SK-N-SH (cell line): ENCODE measurements around the gene HOXC10. TPM values are rescaled to one million over a fixed set of nuclear protein-coding genes. Genes with fewer than 3 reads are reported as not detected.

ENCODE experiments used
- CTCF ChIA-PET: fragments of 300-600, 350-600 bp; formaldehyde crosslinking; extraction: SDS; loops from one replicate; lab custom pipeline; 2021; lab: Yijun Ruan, JAX
- POLR2A ChIA-PET: fragments of 350-600 bp; sonication (Branson Sonifier 250); formaldehyde crosslinking; extraction: SDS; loops from one replicate; lab custom pipeline; 2020; ENCODE audit warnings: antibody characterized with exemption, inconsistent platforms; lab: Yijun Ruan, JAX
- DNase-seq: peaks from one replicate; pipeline ENCODE4 v3.0.0; 2012
- H2AFZ ChIP-seq: fragments of 200-600 bp; sonication (generic); 2 replicates; pipeline ENCODE4 v1.8.1; 2016; ENCODE audit warnings: antibody characterized with exemption, mild to moderate bottlenecking, low read depth
- H3F3A ChIP-seq: fragments of 200-600 bp; sonication (generic); replicated peaks from 2 replicates; pipeline ENCODE3; 2016; ENCODE audit warnings: antibody characterized with exemption, mild to moderate bottlenecking; ENCODE audit not compliant: insufficient read depth
- H3K27ac ChIP-seq, 2 experiments: fragments of 200-500 bp in 1 of 2; fragments of 200-600 bp in 1 of 2; sonication (Bioruptor generic) in 1 of 2; sonication (generic), shearing (Covaris generic) in 1 of 2; 2 replicates each; pipeline versions ENCODE4 v1.5.1 to v1.6.1; 2014 to 2016; ENCODE audit warnings: low read depth in 2 of 2, inconsistent platforms in 1 of 2, low read length in 1 of 2, mild to moderate bottlenecking in 1 of 2, mixed read lengths in 1 of 2
- H3K27me3 ChIP-seq: fragments of 200-600 bp; sonication (generic), shearing (Covaris generic); 2 replicates; pipeline ENCODE4 v1.6.1; 2016; ENCODE audit warnings: mixed run types; ENCODE audit not compliant: insufficient read depth
- H3K36me3 ChIP-seq, 2 experiments: fragments of 200-500 bp in 1 of 2; fragments of 200-600 bp in 1 of 2; sonication (Bioruptor generic) in 1 of 2; sonication (generic) in 1 of 2; replicated peaks in 1 of 2; 2 replicates each; pipeline versions ENCODE3 to v1.5.1; 2014 to 2016; ENCODE audit warnings: low read length in 1 of 2, mild to moderate bottlenecking in 1 of 2; ENCODE audit not compliant: insufficient read depth in 2 of 2, control insufficient read depth in 1 of 2
- H3K4me1 ChIP-seq, 2 experiments: fragments of 200-500 bp in 1 of 2; fragments of 200-600 bp in 1 of 2; sonication (Bioruptor generic) in 1 of 2; sonication (generic), shearing (Covaris generic) in 1 of 2; 2 replicates each; pipeline versions ENCODE4 v1.5.1 to v1.6.1; 2014 to 2016; ENCODE audit warnings: low read depth in 1 of 2, low read length in 1 of 2, mixed run types in 1 of 2; ENCODE audit not compliant: insufficient read depth in 2 of 2, control insufficient read depth in 1 of 2
- H3K4me2 ChIP-seq: fragments of 200-600 bp; sonication (generic), shearing (Covaris generic); 2 replicates; pipeline ENCODE4 v1.6.1; 2017; ENCODE audit warnings: mixed run types
- H3K4me3 ChIP-seq, 2 experiments: fragments of 200-500 bp in 1 of 2; fragments of 200-600 bp in 1 of 2; sonication (Bioruptor generic) in 1 of 2; sonication (generic), shearing (Covaris generic) in 1 of 2; 2 replicates each; pipeline versions ENCODE4 v1.5.1 to v1.8.1; 2014 to 2016; ENCODE audit warnings: low read depth in 2 of 2, inconsistent platforms in 1 of 2, low read length in 1 of 2, mild to moderate bottlenecking in 1 of 2, mixed read lengths in 1 of 2, moderate library complexity in 1 of 2
- H3K79me2 ChIP-seq: fragments of 200-600 bp; sonication (generic); 2 replicates; pipeline ENCODE4 v1.8.1; 2017; ENCODE audit warnings: mild to moderate bottlenecking; ENCODE audit not compliant: insufficient read depth
- H3K9ac ChIP-seq: fragments of 200-600 bp; sonication (generic); 2 replicates; pipeline ENCODE4 v1.6.1; 2017; ENCODE audit warnings: mixed run types
- H3K9me2 ChIP-seq: fragments of 200-600 bp; sonication (generic); 2 replicates; pipeline ENCODE4 v1.6.1; 2017; ENCODE audit warnings: mixed run types
- H3K9me3 ChIP-seq: fragments of 200-600 bp; sonication (generic); 2 replicates; pipeline ENCODE4 v1.6.1; 2017; ENCODE audit warnings: mixed run types, mild to moderate bottlenecking, moderate library complexity
- H4K20me1 ChIP-seq: fragments of 200-600 bp; sonication (generic); 2 replicates; pipeline ENCODE4 v1.6.1; 2017; ENCODE audit warnings: mild to moderate bottlenecking, mixed run types; ENCODE audit not compliant: insufficient read depth
- CHD2 ChIP-seq: fragments of 150-350 bp; IDR thresholded peaks from 2 replicates; pipeline ENCODE4 v1.6.1; 2018; ENCODE audit warnings: low read length; ENCODE audit not compliant: partially characterized antibody
- FOSL2 ChIP-seq: IDR thresholded peaks from 2 replicates; pipeline ENCODE4 v1.4.0; 2012; ENCODE audit warnings: low read depth, mild to moderate bottlenecking, moderate library complexity, borderline replicate concordance
- FOXM1 ChIP-seq: IDR thresholded peaks from 2 replicates; pipeline ENCODE4 v1.4.0; 2012; ENCODE audit warnings: low read depth, mild to moderate bottlenecking
- MXI1 ChIP-seq: IDR thresholded peaks from 2 replicates; pipeline ENCODE4 v1.6.1; 2012; ENCODE audit warnings: mild to moderate bottlenecking, low read depth, low read length, improper control_type of control experiment
- NFIC ChIP-seq: IDR thresholded peaks from 2 replicates; pipeline ENCODE4 v1.4.0; 2012; ENCODE audit warnings: borderline replicate concordance
- POLR2AphosphoS5 ChIP-seq: IDR thresholded peaks from 2 replicates; pipeline ENCODE4 v1.6.1; 2012; ENCODE audit warnings: low read depth, low read length
- RAD21 ChIP-seq: IDR thresholded peaks from 2 replicates; pipeline ENCODE4 v1.6.1; 2012; ENCODE audit warnings: mild to moderate bottlenecking, low read length
- RCOR1 ChIP-seq: fragments of 150-350 bp; IDR thresholded peaks from 2 replicates; pipeline ENCODE4 v1.6.1; 2017; ENCODE audit warnings: antibody characterized with exemption, low read length
- SIN3A ChIP-seq: IDR thresholded peaks from 2 replicates; pipeline ENCODE4 v1.6.1; 2012; ENCODE audit warnings: low read depth, mild to moderate bottlenecking, low read length, moderate library complexity, borderline replicate concordance
- SMC3 ChIP-seq: IDR thresholded peaks from 2 replicates; pipeline ENCODE4 v1.6.1; 2012; ENCODE audit warnings: low read depth, low read length, improper control_type of control experiment
- TCF12 ChIP-seq: IDR thresholded peaks from 2 replicates; pipeline ENCODE4 v1.4.0; 2012
- WGBS: methylation state at CpG from one replicate; pipeline ENCODE4 v1.1.6; 2017; ENCODE audit warnings: low lambda C conversion rate; 5-methylcytosine and 5-hydroxymethylcytosine counted together
- polyA plus RNA-seq, 3 experiments: library from polyadenylated mRNA; depleted of rRNA; stranded (reverse); fragments of >200 nt; gene quantifications; 2 replicates each; pipeline ENCODE4 v1.2.3, GENCODE V29; 2012
- TF ChIP-seq, protein P1 (sequence below): fragments of 200-600 bp; sonication (generic); IDR thresholded peaks from 2 replicates; pipeline ENCODE4 v1.6.1; 2017; ENCODE audit warnings: antibody characterized with exemption, mild to moderate bottlenecking, moderate library complexity
- TF ChIP-seq, protein P2 (sequence below): IDR thresholded peaks from 2 replicates; pipeline ENCODE4 v1.6.1; 2012; ENCODE audit warnings: mild to moderate bottlenecking, low read depth, low read length, moderate library complexity

Gene HOXC10
- polyA plus RNA-seq, 1 of the 3 experiments (the other 2 are of a cell fraction): 0.03 TPM

- H3K27me3 ChIP-seq: no peaks in the 10 kb centered on the region
- ChIA-PET POLR2A (no interaction called here), CTCF (interaction anchor here (0.6 to 24.5 kb wide), 40 partner anchors 9 to 408 kb away, joined by 3 to 568 read pairs (median 5); partner anchors contain the start of genes HOXC10, HOXC4, HOXC5 and HOXC6)
- H3K9me3 ChIP-seq: no peaks in the 10 kb centered on the region
- peak overlapping the region; percentile 63 for H3K4me2 ChIP-seq
- peak overlapping the region; percentile 68 for H2AFZ ChIP-seq
- H3K79me2 ChIP-seq: no peaks in the 10 kb centered on the region
- WGBS: 44% methylated on average over 26 of the region's 39 CpGs
- no peak overlapping the region for H3K4me3 ChIP-seq
- DNase-seq: peak; percentile 93
- no peak overlapping the region for H3K27ac ChIP-seq
- peaks cover 0 to 23% of the 10 kb centered on the region in 2 experiments; a peak in 1 of 4 replicates for H3K4me1 ChIP-seq
- no peaks in the 10 kb centered on the region for H3K9me2 ChIP-seq
- no peaks in the 10 kb centered on the region for H3F3A ChIP-seq
- H3K9ac ChIP-seq: no peak overlapping the region
- TF ChIP-seq NFIC (no peak), CHD2 (no peak), FOSL2 (no peak), RCOR1 (0 out of 2 replicates have a peak, but pooled peaks have one; percentile 28), RAD21 (peak; percentile 94), TCF12 (no peak), FOXM1 (no peak), POLR2AphosphoS5 (no peak), SIN3A (no peak), MXI1 (no peak), SMC3 (peak; percentile 97)
- TF ChIP-seq, protein P1, sequence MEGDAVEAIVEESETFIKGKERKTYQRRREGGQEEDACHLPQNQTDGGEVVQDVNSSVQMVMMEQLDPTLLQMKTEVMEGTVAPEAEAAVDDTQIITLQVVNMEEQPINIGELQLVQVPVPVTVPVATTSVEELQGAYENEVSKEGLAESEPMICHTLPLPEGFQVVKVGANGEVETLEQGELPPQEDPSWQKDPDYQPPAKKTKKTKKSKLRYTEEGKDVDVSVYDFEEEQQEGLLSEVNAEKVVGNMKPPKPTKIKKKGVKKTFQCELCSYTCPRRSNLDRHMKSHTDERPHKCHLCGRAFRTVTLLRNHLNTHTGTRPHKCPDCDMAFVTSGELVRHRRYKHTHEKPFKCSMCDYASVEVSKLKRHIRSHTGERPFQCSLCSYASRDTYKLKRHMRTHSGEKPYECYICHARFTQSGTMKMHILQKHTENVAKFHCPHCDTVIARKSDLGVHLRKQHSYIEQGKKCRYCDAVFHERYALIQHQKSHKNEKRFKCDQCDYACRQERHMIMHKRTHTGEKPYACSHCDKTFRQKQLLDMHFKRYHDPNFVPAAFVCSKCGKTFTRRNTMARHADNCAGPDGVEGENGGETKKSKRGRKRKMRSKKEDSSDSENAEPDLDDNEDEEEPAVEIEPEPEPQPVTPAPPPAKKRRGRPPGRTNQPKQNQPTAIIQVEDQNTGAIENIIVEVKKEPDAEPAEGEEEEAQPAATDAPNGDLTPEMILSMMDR: peak; percentile 89
- TF ChIP-seq, protein P2, sequence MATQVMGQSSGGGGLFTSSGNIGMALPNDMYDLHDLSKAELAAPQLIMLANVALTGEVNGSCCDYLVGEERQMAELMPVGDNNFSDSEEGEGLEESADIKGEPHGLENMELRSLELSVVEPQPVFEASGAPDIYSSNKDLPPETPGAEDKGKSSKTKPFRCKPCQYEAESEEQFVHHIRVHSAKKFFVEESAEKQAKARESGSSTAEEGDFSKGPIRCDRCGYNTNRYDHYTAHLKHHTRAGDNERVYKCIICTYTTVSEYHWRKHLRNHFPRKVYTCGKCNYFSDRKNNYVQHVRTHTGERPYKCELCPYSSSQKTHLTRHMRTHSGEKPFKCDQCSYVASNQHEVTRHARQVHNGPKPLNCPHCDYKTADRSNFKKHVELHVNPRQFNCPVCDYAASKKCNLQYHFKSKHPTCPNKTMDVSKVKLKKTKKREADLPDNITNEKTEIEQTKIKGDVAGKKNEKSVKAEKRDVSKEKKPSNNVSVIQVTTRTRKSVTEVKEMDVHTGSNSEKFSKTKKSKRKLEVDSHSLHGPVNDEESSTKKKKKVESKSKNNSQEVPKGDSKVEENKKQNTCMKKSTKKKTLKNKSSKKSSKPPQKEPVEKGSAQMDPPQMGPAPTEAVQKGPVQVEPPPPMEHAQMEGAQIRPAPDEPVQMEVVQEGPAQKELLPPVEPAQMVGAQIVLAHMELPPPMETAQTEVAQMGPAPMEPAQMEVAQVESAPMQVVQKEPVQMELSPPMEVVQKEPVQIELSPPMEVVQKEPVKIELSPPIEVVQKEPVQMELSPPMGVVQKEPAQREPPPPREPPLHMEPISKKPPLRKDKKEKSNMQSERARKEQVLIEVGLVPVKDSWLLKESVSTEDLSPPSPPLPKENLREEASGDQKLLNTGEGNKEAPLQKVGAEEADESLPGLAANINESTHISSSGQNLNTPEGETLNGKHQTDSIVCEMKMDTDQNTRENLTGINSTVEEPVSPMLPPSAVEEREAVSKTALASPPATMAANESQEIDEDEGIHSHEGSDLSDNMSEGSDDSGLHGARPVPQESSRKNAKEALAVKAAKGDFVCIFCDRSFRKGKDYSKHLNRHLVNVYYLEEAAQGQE: no peak
- H3K36me3 ChIP-seq: no peaks in the 10 kb centered on the region
- H4K20me1 ChIP-seq: no peaks in the 10 kb centered on the region
Observed at GRCh38 chr12:54005853-54006558, 21.1 kb downstream of the HOXC10 start.
